Left cardiac atrium (tissue), 4 donors: Measurements from ENCODE around the gene TMEM44. TPM values are rescaled to one million over a fixed set of nuclear protein-coding genes. Genes with fewer than 3 reads are reported as not detected.
"Not testable (repeated sequence)": the region's sequence is repeated elsewhere in the genome, so short reads cannot be mapped to it uniquely, and the experiment has no call there.

Experiments
- ATAC-seq, 2 donors: fragments of 200-7000 bp; cut with Tn5 transposase; one replicate each; pipeline ENCODE4 v1.9.1; 2020; ENCODE audit warnings: mild to moderate bottlenecking in 2 of 2, moderate library complexity in 2 of 2
- DNase-seq: peaks from one replicate; pipeline ENCODE4 v3.0.0-alpha.2; 2020
- intact Hi-C, 2 donors: fragments of 100-400 bp; cut with DNase I; formaldehyde crosslinking; loops; one replicate each; pipeline versions ENCODE4 v1.14.1 to v1.15.1; 2022 to 2023
- total RNA-seq, 2 donors: library from RNA; stranded (reverse); fragmentation: NEBNext Ultra II Directional; extraction: Animal tissue kit (Norgen Biotek cat#: 25700); gene quantifications; one replicate each; pipeline ENCODE4 v1.2.1, GENCODE V29; 2021
- donor health status: DM: no; HTN: yes; CAD: no.
- donor health status: DM: no; HTN: yes; CAD: no; lungs with severe emphysema.
- donor health status: DM: yes; HTN: yes; CAD: no.
- donor health status: Dilated cardiomyopathy.

The TMEM44 gene
- total RNA-seq, 2 donors from 2014 or later: 5.6 to 12.1 TPM

- intact Hi-C loops: no loop called here
- no peak for DNase-seq
- ATAC-seq: no peak
Measured at GRCh38 chr3:194618858-194619608, 14.2 kb downstream of the TMEM44 start.

GRCh38 chr3:194617827-194618226 is 15.4 kb downstream of the TMEM44 start:
- no peak for DNase-seq
- intact Hi-C loops: no loop called here
- no peak for ATAC-seq

- ATAC-seq (no peak), DNase-seq (no peak)
- intact Hi-C loops: no loop called here
Measured at GRCh38 chr3:194617143-194617671, 16.0 kb downstream of the TMEM44 start.

GRCh38 chr3:194615226-194615625 is 18.0 kb downstream of the TMEM44 start:
- ATAC-seq (peak; percentile 38 to 42), DNase-seq (no peak)
- intact Hi-C loops: no loop called here

- no peak for ATAC-seq
- intact Hi-C loops: no loop called here
- DNase-seq: no peak
Measured at GRCh38 chr3:194612221-194612620, 21.0 kb downstream of the TMEM44 start.

- ATAC-seq (no peak), DNase-seq (no peak)
- intact Hi-C loops: no loop called here
Measured at GRCh38 chr3:194610689-194611088, 22.5 kb downstream of the TMEM44 start.

GRCh38 chr3:194609601-194610000 is 23.6 kb downstream of the TMEM44 start:
- no peak for DNase-seq
- no peak for ATAC-seq
- intact Hi-C loops: no loop called here

- intact Hi-C loops: no loop called here
- DNase-seq (no peak), ATAC-seq (no peak)
Measured at GRCh38 chr3:194608981-194609380, 24.2 kb downstream of the TMEM44 start.

- DNase-seq: no peak
- ATAC-seq: peak in 1 of 2 donors; percentile 11
- intact Hi-C loops: no loop called here
Measured at GRCh38 chr3:194607592-194608389, 25.4 kb downstream of the TMEM44 start.

GRCh38 chr3:194606941-194607340 is 26.3 kb downstream of the TMEM44 start:
- intact Hi-C loops: no loop called here
- ATAC-seq (no peak), DNase-seq (no peak)

GRCh38 chr3:194606163-194606562 is 27.1 kb downstream of the TMEM44 start:
- no peak for DNase-seq
- no peak for ATAC-seq
- intact Hi-C loops: no loop called here

- DNase-seq, intact Hi-C loops, ATAC-seq: not testable (repeated sequence)
Measured at GRCh38 chr3:194605314-194605713, 27.9 kb downstream of the TMEM44 start.

- intact Hi-C loops: no loop called here
- DNase-seq (no peak), ATAC-seq (no peak)
Measured at GRCh38 chr3:194604837-194605236, 28.4 kb downstream of the TMEM44 start.

GRCh38 chr3:194604126-194604525 is 29.1 kb downstream of the TMEM44 start:
- intact Hi-C loops: no loop called here
- ATAC-seq: no peak

GRCh38 chr3:194602669-194603171 is 30.5 kb downstream of the TMEM44 start:
- ATAC-seq: peak; percentile 28 to 33
- intact Hi-C loops: no loop called here
- DNase-seq: no peak

More at GRCh38 chr3:194604126-194604525, 29.1 kb downstream of the TMEM44 start:
- DNase-seq: no peak

- intact Hi-C loops: loop anchor here in 1 of 2 donors (5.0 to 10.0 kb wide), 2 partner anchors 127 to 264 kb away; no protein-coding TSS in a partner anchor
- peak in 1 of 2 donors; percentile 48 for ATAC-seq
- peak; percentile 53 for DNase-seq
Measured at GRCh38 chr3:194598771-194599557, 34.3 kb downstream of the TMEM44 start.

GRCh38 chr3:194596906-194597305 is 36.3 kb downstream of the TMEM44 start:
- no peak for ATAC-seq
- DNase-seq: no peak
- intact Hi-C loops: loop anchor here in 1 of 2 donors (5.0 to 10.0 kb wide), 2 partner anchors 125 to 262 kb away; no protein-coding TSS in a partner anchor

- peak; percentile 66 to 85 for ATAC-seq
- DNase-seq: no peak
- intact Hi-C loops: loop anchor here in 1 of 2 donors (10.0 kb wide), 1 partner anchor 258 kb away; no protein-coding TSS in a partner anchor
Measured at GRCh38 chr3:194592798-194593752, 40.1 kb downstream of the TMEM44 start.
